Caco-2 (cell line): ENCODE data around the gene TBX2. TPM values are rescaled to one million over a fixed set of nuclear protein-coding genes. Genes with fewer than 3 reads are reported as not detected.

Experiments used
- BruUV-seq: library from RNA; stranded (reverse); fragments of 400-500 nt; replicated peaks from 2 replicates; lab custom pipeline; 2021; lab: Mats Ljungman, UMichigan
- CTCF ChIA-PET: fragments of 300-600 bp; sonication (Branson Sonifier 250); formaldehyde crosslinking; loops from one replicate; lab custom pipeline; 2022; ENCODE audit warnings: antibody characterized with exemption; lab: Charles Lee
- POLR2A ChIA-PET: fragments of 300-600 bp; sonication (Branson Sonifier 250); formaldehyde crosslinking; loops from one replicate; lab custom pipeline; 2022; ENCODE audit warnings: antibody characterized with exemption; lab: Charles Lee
- DNase-seq, 2 experiments: peaks; one replicate each; pipeline versions ENCODE4 v3.0.0 to v3.0.0-alpha.2; 2020 to 2022
- H3K27me3 ChIP-seq: replicated peaks from 2 replicates; pipeline ENCODE4 v1.6.0; 2011; ENCODE audit warnings: low read length; ENCODE audit not compliant: control insufficient read depth, insufficient read depth
- H3K36me3 ChIP-seq: 2 replicates; pipeline ENCODE4 v1.5.1; 2011; ENCODE audit warnings: low read length; ENCODE audit not compliant: control insufficient read depth, insufficient read depth
- H3K4me1 ChIP-seq: fragments of 250-450 bp; sonication (Bioruptor Pico); 2 replicates; pipeline ENCODE4 v1.5.1; 2020; ENCODE audit warnings: mild to moderate bottlenecking
- H3K4me3 ChIP-seq: 2 replicates; pipeline ENCODE4 v1.5.1; 2011; ENCODE audit warnings: low read depth, mild to moderate bottlenecking, control low read depth, low read length
- H3K9me3 ChIP-seq: fragments of 250-450 bp; sonication (Bioruptor Pico); 2 replicates; pipeline ENCODE4 v1.5.1; 2020; ENCODE audit warnings: mild to moderate bottlenecking, moderate library complexity
- H3K27ac Mint-ChIP-seq: one replicate; pipeline ENCODE4 v1.8.0; 2022; ENCODE audit warnings: mixed read lengths; ENCODE audit not compliant: unreplicated experiment
- H3K27me3 Mint-ChIP-seq: one replicate; pipeline ENCODE4 v1.8.0; 2022; ENCODE audit warnings: mixed read lengths; ENCODE audit not compliant: insufficient read depth, unreplicated experiment
- H3K36me3 Mint-ChIP-seq: one replicate; pipeline ENCODE4 v1.8.0; 2022; ENCODE audit warnings: mild to moderate bottlenecking, mixed read lengths; ENCODE audit not compliant: insufficient read depth, unreplicated experiment
- H3K4me1 Mint-ChIP-seq: one replicate; pipeline ENCODE4 v1.8.0; 2022; ENCODE audit warnings: low read depth, mixed read lengths; ENCODE audit not compliant: unreplicated experiment
- H3K4me3 Mint-ChIP-seq: one replicate; pipeline ENCODE4 v1.8.0; 2022; ENCODE audit warnings: mild to moderate bottlenecking, moderate library complexity, mixed read lengths; ENCODE audit not compliant: unreplicated experiment
- H3K9me3 Mint-ChIP-seq: one replicate; pipeline ENCODE4 v1.8.0; 2022; ENCODE audit warnings: mixed read lengths; ENCODE audit not compliant: unreplicated experiment
- CTCF ChIP-seq, 2 experiments: fragments of 200-600 bp in 1 of 2; IDR thresholded peaks; 1 replicate in 1 of 2; 2 replicates in 1 of 2; pipeline versions ENCODE4 v1.5.1 to v1.8.0; 2011 to 2022; ENCODE audit warnings: antibody characterized with exemption in 1 of 2, control low read depth in 1 of 2, inconsistent platforms in 1 of 2, low read depth in 1 of 2, low read length in 1 of 2, mild to moderate bottlenecking in 1 of 2, moderate library complexity in 1 of 2; ENCODE audit not compliant: insufficient read depth in 1 of 2, severe bottlenecking in 1 of 2, unreplicated experiment in 1 of 2
- intact Hi-C: fragments of 100-400 bp; cut with micrococcal nuclease; formaldehyde crosslinking; loops from one replicate; pipeline ENCODE4 v1.10.0; 2022; ENCODE audit not compliant: unreplicated experiment
- total RNA-seq: library from RNA; stranded (reverse); gene quantifications from 2 replicates; pipeline ENCODE4 v1.2.3, GENCODE V29; 2022

The TBX2 gene
- total RNA-seq, 1 experiment from 2014 or later = 8.9 TPM

GRCh38 chr17:61383689-61384201 lies 15.9 kb upstream of the TBX2 start:
- intact Hi-C loops = no loop called here
- Mint-ChIP-seq H3K4me1 (no peaks in the 10 kb centered on the region), H3K36me3 (peaks cover 8% of the 10 kb centered on the region)

GRCh38 chr17:61384354-61384691 lies 15.3 kb upstream of the TBX2 start:
- Histone ChIP-seq H3K4me3 (no peak overlapping the region), H3K9me3 (no peaks in the 10 kb centered on the region), H3K27me3 (no peaks in the 10 kb centered on the region), H3K36me3 (no peaks in the 10 kb centered on the region), H3K4me1 (no peaks in the 10 kb centered on the region)
- ChIA-PET POLR2A (no interaction called here), CTCF (no interaction called here)
- TF ChIP-seq CTCF (IDR thresholded peaks at IDR 0.05; ENCODE audit: insufficient read depth in 1 of 2, low read depth in 1 of 2, low read length in 1 of 2, severe bottlenecking in 1 of 2, unreplicated experiment in 1 of 2) = no peak
- Mint-ChIP-seq H3K9me3 (no peaks in the 10 kb centered on the region), H3K27ac (no peak overlapping the region), H3K36me3 (peaks cover 8% of the 10 kb centered on the region), H3K4me3 (no peak overlapping the region), H3K27me3 (no peaks in the 10 kb centered on the region), H3K4me1 (no peaks in the 10 kb centered on the region)
- intact Hi-C loops = no loop called here
- DNase-seq = no peak
- no TSS peak for BruUV-seq

More at GRCh38 chr17:61383689-61384201, 15.9 kb upstream of the TBX2 start:
- no peak overlapping the region for H3K4me3 Mint-ChIP-seq
- no peaks in the 10 kb centered on the region for H3K4me1 ChIP-seq
- H3K27me3 Mint-ChIP-seq = no peaks in the 10 kb centered on the region
- POLR2A ChIA-PET = no interaction called here
- BruUV-seq = no TSS peak
- H3K9me3 ChIP-seq = no peaks in the 10 kb centered on the region
- no peak for DNase-seq
- no peaks in the 10 kb centered on the region for H3K9me3 Mint-ChIP-seq
- H3K27me3 ChIP-seq = no peaks in the 10 kb centered on the region
- TF ChIP-seq CTCF (IDR thresholded peaks at IDR 0.05; ENCODE audit: insufficient read depth in 1 of 2, low read depth in 1 of 2, low read length in 1 of 2, severe bottlenecking in 1 of 2, unreplicated experiment in 1 of 2) = no peak
- no peak overlapping the region for H3K27ac Mint-ChIP-seq
- no peak overlapping the region for H3K4me3 ChIP-seq
- CTCF ChIA-PET = no interaction called here
- H3K36me3 ChIP-seq = no peaks in the 10 kb centered on the region

GRCh38 chr17:61384692-61385576 lies 14.7 kb upstream of the TBX2 start:
- TF ChIP-seq CTCF (IDR thresholded peaks at IDR 0.05; ENCODE audit: insufficient read depth in 1 of 2, low read depth in 1 of 2, low read length in 1 of 2, severe bottlenecking in 1 of 2, unreplicated experiment in 1 of 2) = no peak
- Mint-ChIP-seq H3K27me3 (no peaks in the 10 kb centered on the region), H3K9me3 (no peaks in the 10 kb centered on the region), H3K4me3 (no peak overlapping the region), H3K36me3 (peaks cover 8% of the 10 kb centered on the region), H3K27ac (no peak overlapping the region), H3K4me1 (no peaks in the 10 kb centered on the region)
- Histone ChIP-seq H3K36me3 (no peaks in the 10 kb centered on the region), H3K27me3 (no peaks in the 10 kb centered on the region), H3K4me1 (peaks cover 3% of the 10 kb centered on the region; the same call in 1 of the 2 replicates), H3K9me3 (no peaks in the 10 kb centered on the region), H3K4me3 (no peak overlapping the region)
- intact Hi-C loops = no loop called here
- DNase-seq = no peak
- POLR2A ChIA-PET = no interaction called here
- no TSS peak for BruUV-seq
- CTCF ChIA-PET = no interaction called here
